ENCODE measurements around the gene CD48.
"Not testable (repeated sequence)": the region's sequence is repeated elsewhere in the genome, so short reads cannot be mapped to it uniquely, and the experiment has no call there.

The CD48 gene

GRCh38 chr1:160734301-160734700 lies 22.7 kb upstream of the CD48 start:
- TF ChIP-seq, protein P1, sequence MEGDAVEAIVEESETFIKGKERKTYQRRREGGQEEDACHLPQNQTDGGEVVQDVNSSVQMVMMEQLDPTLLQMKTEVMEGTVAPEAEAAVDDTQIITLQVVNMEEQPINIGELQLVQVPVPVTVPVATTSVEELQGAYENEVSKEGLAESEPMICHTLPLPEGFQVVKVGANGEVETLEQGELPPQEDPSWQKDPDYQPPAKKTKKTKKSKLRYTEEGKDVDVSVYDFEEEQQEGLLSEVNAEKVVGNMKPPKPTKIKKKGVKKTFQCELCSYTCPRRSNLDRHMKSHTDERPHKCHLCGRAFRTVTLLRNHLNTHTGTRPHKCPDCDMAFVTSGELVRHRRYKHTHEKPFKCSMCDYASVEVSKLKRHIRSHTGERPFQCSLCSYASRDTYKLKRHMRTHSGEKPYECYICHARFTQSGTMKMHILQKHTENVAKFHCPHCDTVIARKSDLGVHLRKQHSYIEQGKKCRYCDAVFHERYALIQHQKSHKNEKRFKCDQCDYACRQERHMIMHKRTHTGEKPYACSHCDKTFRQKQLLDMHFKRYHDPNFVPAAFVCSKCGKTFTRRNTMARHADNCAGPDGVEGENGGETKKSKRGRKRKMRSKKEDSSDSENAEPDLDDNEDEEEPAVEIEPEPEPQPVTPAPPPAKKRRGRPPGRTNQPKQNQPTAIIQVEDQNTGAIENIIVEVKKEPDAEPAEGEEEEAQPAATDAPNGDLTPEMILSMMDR (IDR thresholded peaks at IDR 0.05): no peak
- Histone ChIP-seq H3K36me3 (no peaks in the 10 kb centered on the region), H3K27ac (no peak overlapping the region), H3K4me3 (ENCODE audit: low read depth in 1 of 2, low read length in 1 of 2) (no peak overlapping the region), H3K4me1 (ENCODE audit: control insufficient read depth in 1 of 2, insufficient read depth in 1 of 2, low read depth in 1 of 2, low read length in 1 of 2) (peaks cover 31 to 33% of the 10 kb centered on the region in 2 experiments), H3K9me3 (no peaks in the 10 kb centered on the region), H3K27me3 (no peaks in the 10 kb centered on the region)

GRCh38 chr1:160733898-160734297 lies 22.3 kb upstream of the CD48 start:
- Histone ChIP-seq H3K4me1 (ENCODE audit: control insufficient read depth in 1 of 2, insufficient read depth in 1 of 2, low read depth in 1 of 2, low read length in 1 of 2) (peaks cover 27 to 29% of the 10 kb centered on the region in 2 experiments), H3K36me3 (no peaks in the 10 kb centered on the region), H3K9me3 (no peaks in the 10 kb centered on the region), H3K4me3 (ENCODE audit: low read depth in 1 of 2, low read length in 1 of 2) (no peak overlapping the region), H3K27ac (no peak overlapping the region), H3K27me3 (no peaks in the 10 kb centered on the region)
- TF ChIP-seq, protein P1 (IDR thresholded peaks at IDR 0.05): no peak

DNA sequence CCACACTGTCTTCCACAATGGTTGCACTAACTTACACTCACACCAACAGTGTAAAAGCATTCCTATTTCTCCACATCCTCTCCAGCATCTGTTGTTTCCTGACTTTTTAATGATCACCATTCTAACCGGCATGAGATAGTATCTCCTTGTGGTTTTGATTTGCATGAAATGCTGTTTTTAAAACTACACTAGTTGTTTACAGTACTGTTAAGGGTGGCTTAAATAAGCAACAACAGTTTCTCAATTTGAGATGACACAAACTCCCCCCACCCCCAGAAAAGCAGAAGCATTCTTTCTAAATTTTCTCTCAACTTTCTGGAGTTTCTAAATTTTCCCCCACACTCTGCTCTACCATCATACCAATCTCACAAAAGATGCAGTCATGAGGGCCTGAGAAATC lies 20.4 kb upstream of the CD48 start:
- Histone ChIP-seq H3K4me3 (ENCODE audit: low read depth in 1 of 2, low read length in 1 of 2) (no peak overlapping the region), H3K27ac (peak overlapping the region; percentile 42), H3K9me3 (no peaks in the 10 kb centered on the region)

DNA sequence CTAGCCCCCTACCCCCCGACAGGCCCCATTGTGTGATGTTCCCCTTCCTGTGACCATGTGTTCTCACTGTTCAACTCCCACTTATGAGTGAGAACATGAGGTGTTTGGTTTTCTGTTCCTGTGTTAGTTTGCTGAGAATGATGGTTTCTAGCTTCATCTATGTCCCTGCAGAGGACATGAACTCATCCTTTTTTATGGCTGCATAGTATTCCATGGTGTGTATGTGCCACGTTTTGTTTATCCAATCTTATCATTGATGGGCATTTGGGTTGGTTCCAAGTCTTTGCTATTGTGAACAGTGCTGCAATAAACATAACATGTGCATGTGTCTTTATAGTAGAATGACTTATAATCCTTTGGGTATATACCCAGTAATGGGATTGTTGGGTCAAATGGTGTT lies 19.9 kb upstream of the CD48 start:
- H3K4me3 ChIP-seq (ENCODE audit: low read depth in 1 of 2, low read length in 1 of 2); H3K9me3 ChIP-seq; H3K36me3 ChIP-seq; H3K27me3 ChIP-seq: not testable (repeated sequence)
- Histone ChIP-seq H3K27ac (peak overlapping the region; percentile 42), H3K4me1 (ENCODE audit: control insufficient read depth in 1 of 2, insufficient read depth in 1 of 2, low read depth in 1 of 2, low read length in 1 of 2) (peaks cover 33 to 37% of the 10 kb centered on the region in 2 experiments)

More for the DNA sequence above, 20.4 kb upstream of the CD48 start:
- TF ChIP-seq, protein P1 (IDR thresholded peaks at IDR 0.05): no peak
- no peaks in the 10 kb centered on the region for H3K36me3 ChIP-seq
- peaks cover 29 to 33% of the 10 kb centered on the region in 2 experiments for H3K4me1 ChIP-seq (ENCODE audit: control insufficient read depth in 1 of 2, insufficient read depth in 1 of 2, low read depth in 1 of 2, low read length in 1 of 2)
- no peaks in the 10 kb centered on the region for H3K27me3 ChIP-seq

- peak overlapping the region; percentile 43 for H3K27ac ChIP-seq
- H3K27me3 ChIP-seq: no peaks in the 10 kb centered on the region
- no peaks in the 10 kb centered on the region for H3K9me3 ChIP-seq
- peaks cover 51 to 57% of the 10 kb centered on the region in 2 experiments for H3K4me1 ChIP-seq (ENCODE audit: control insufficient read depth in 1 of 2, insufficient read depth in 1 of 2, low read depth in 1 of 2, low read length in 1 of 2)
- no peaks in the 10 kb centered on the region for H3K36me3 ChIP-seq
- TF ChIP-seq, protein P1 (IDR thresholded peaks at IDR 0.05): no peak
- no peak overlapping the region for H3K4me3 ChIP-seq (ENCODE audit: low read depth in 1 of 2, low read length in 1 of 2)
Observed at GRCh38 chr1:160727316-160727640, 15.7 kb upstream of the CD48 start.

GRCh38 chr1:160726498-160727315 lies 15.1 kb upstream of the CD48 start:
- H3K27me3 ChIP-seq: no peaks in the 10 kb centered on the region
- no peaks in the 10 kb centered on the region for H3K36me3 ChIP-seq
- peak overlapping the region; percentile 61 for H3K27ac ChIP-seq
- H3K4me1 ChIP-seq (ENCODE audit: control insufficient read depth in 1 of 2, insufficient read depth in 1 of 2, low read depth in 1 of 2, low read length in 1 of 2): peaks cover 50 to 53% of the 10 kb centered on the region in 2 experiments
- TF ChIP-seq, protein P1 (IDR thresholded peaks at IDR 0.05): peak; percentile 84
- no peak overlapping the region for H3K4me3 ChIP-seq (ENCODE audit: low read depth in 1 of 2, low read length in 1 of 2)
- no peaks in the 10 kb centered on the region for H3K9me3 ChIP-seq
